GM18868 (cell line): ENCODE measurements around the gene PTH1R.

Experiments
- ATAC-seq: cut with Tn5 transposase; IDR thresholded peaks from one replicate; pipeline ENCODE4 v1.9.1; 2021; ENCODE audit warnings: mild to moderate bottlenecking, moderate library complexity; ENCODE audit not compliant: unreplicated experiment

Gene PTH1R

GRCh38 chr3:46926871-46927717, 49.6 kb downstream of the PTH1R start:
- peak; percentile 58 for ATAC-seq

GRCh38 chr3:46927718-46928073, 50.2 kb downstream of the PTH1R start:
- no peak for ATAC-seq

GRCh38 chr3:46928282-46928681, 50.8 kb downstream of the PTH1R start:
- no peak for ATAC-seq

- no peak for ATAC-seq
These were observed 51.8 kb downstream of the PTH1R start for GRCh38 chr3:46929324-46929723.

- ATAC-seq = no peak
These were observed 52.8 kb downstream of the PTH1R start for GRCh38 chr3:46930166-46930944.

GRCh38 chr3:46930945-46931403, 53.5 kb downstream of the PTH1R start:
- no peak for ATAC-seq

- no peak for ATAC-seq
These were observed 54.3 kb downstream of the PTH1R start for GRCh38 chr3:46931631-46932331.

- ATAC-seq = no peak
These were observed 55.1 kb downstream of the PTH1R start for GRCh38 chr3:46932455-46933225.

GRCh38 chr3:46933261-46933660, 55.7 kb downstream of the PTH1R start:
- ATAC-seq = no peak

- ATAC-seq = no peak
These were observed 56.6 kb downstream of the PTH1R start for GRCh38 chr3:46934072-46934471.

GRCh38 chr3:46934498-46935167, 57.1 kb downstream of the PTH1R start:
- ATAC-seq = no peak

GRCh38 chr3:46935168-46935858, 57.8 kb downstream of the PTH1R start:
- ATAC-seq = no peak

GRCh38 chr3:46935989-46936558, 58.6 kb downstream of the PTH1R start:
- no peak for ATAC-seq

GRCh38 chr3:46936733-46937250, 59.3 kb downstream of the PTH1R start:
- no peak for ATAC-seq

- no peak for ATAC-seq
These were observed 60.6 kb downstream of the PTH1R start for GRCh38 chr3:46938118-46938517.

- no peak for ATAC-seq
These were observed 62.3 kb downstream of the PTH1R start for GRCh38 chr3:46939578-46940445.

- ATAC-seq = no peak
These were observed 64.6 kb downstream of the PTH1R start for GRCh38 chr3:46942076-46942475.
